NCI-H526 treated with DMSO at 0.1 percent for 48 hours (cell line): ENCODE data around the gene UTF1.

Source experiments
- DNase-seq: peaks from one replicate; lab custom pipeline; 2025; lab: John Stamatoyannopoulos, UW

The UTF1 gene

DNA sequence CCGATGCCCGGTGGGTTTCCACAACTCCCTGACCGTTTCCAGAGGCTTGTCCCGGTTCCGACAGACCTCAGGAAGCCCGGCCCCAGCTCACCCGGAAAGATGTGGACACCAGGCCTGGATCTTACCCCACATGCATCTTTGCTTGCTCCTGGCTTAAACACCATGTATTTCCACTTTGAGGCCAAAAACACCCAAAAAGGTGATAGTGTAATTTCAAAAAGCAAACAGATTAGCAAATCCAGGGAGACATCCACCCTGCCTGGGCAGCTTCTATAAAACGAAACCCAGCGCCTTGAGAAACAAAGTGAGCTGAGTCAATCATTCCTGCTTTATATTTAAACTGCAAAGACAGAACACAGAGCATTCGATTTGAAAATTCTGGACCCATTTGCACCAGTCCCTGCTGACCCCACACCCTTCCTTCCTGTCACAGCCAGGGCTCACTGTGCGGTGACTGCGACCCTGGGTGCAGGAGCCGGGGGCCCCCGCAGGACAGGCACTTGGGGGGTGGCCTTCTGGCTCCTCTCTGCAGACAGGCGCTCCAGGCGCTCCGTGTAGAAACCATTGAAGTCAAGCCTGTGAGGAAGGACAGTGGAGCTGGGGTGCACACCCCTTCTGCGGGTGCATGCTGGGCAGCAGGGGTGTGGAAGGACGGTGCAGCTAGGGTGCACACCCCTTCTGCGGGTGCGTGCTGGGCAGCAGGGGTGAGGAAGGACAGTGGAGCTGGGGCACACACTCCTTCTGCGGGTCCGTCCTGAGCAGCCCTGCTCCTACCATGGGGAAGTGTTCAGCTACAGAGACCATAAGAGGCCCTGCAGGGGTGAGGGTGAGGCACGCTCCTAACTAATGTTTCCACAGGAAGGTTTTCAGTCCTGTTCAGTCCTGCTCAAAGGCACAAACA lies 49.6 kb downstream of the UTF1 start:
- DNase-seq: no peak

DNA sequence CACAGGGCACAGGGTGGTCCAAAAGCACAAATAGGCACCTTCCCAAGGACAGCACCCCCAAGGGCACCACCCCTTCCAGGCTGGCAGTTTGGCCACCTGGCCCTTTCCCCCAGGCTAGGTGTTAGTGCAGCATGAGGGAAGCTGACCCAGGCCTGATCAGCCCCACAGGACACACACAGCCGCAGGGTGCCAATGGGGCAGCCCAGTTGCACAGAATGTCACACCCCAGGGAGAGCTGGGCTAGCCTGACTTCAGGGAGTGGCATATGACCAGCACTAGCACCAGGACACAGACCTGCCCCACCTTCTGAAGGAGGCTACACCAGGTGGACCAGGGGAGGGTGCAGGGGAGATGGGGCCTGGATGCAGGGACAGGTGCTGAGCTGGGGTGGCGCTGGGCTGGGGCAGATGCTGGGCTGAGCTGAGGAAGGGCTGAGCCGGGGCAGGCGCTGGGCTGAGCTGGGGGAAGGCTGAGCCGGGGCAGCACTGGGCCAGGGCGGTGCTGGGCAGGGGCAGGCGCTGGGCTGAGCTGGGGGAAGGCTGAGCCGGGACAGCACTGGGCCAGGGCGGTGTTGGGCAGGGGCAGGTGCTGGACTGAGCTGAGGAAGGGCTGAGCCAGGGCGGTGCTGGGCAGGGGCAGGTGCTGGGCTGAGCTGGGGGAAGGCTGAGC lies 50.5 kb downstream of the UTF1 start:
- no peak for DNase-seq

GRCh38 chr10:133281084-133281483 lies 51.1 kb downstream of the UTF1 start:
- DNase-seq: no peak
